ENCODE results near the gene LRRC56.
"Not testable (repeated sequence)": the region's sequence is repeated elsewhere in the genome, so short reads cannot be mapped to it uniquely, and the experiment has no call there.

Gene LRRC56

DNA sequence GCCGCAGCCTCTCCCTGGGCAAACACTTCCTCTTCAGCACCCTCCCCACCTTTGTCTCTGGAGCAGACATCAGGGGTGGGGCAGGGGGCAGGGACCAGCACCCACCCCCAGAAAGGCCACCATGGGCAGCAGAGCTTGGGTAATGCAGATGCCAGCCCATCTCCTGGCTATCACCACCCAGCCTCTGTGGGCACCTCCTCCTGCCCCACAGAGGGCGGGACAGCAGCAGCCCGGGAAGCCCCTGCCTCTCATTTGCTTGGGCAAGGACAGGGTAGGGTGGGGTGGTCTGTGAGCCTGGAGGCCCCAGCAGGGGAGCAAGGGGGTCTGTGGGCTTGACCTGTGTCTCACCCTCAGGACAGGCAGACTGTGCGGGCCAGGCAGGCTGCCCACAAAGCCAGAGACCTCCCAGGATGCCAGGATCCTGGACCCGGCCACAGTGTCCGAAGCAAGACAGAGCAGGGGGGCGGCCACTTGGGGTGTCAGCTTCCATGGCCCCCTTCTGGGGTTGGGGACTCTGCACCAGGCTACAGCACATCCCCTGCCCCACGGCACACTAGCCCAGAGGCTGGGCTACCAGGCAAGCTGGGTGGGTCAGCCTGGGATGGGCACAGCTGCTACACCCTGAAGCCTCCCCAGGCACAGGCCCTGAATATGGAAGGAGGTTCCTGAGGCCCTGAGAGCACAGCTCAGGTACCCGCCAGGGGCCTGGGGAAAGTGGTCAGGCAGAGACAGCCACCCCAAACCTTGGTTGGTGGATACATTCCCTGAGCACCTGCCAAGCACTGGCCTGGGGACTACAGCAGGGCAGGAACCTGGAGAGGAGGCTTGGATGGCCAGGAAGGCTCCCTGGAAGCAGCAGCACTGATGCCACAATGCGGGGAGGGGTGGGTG, 34.8 kb upstream of the LRRC56 start:
- DNase-seq = no peak

DNA sequence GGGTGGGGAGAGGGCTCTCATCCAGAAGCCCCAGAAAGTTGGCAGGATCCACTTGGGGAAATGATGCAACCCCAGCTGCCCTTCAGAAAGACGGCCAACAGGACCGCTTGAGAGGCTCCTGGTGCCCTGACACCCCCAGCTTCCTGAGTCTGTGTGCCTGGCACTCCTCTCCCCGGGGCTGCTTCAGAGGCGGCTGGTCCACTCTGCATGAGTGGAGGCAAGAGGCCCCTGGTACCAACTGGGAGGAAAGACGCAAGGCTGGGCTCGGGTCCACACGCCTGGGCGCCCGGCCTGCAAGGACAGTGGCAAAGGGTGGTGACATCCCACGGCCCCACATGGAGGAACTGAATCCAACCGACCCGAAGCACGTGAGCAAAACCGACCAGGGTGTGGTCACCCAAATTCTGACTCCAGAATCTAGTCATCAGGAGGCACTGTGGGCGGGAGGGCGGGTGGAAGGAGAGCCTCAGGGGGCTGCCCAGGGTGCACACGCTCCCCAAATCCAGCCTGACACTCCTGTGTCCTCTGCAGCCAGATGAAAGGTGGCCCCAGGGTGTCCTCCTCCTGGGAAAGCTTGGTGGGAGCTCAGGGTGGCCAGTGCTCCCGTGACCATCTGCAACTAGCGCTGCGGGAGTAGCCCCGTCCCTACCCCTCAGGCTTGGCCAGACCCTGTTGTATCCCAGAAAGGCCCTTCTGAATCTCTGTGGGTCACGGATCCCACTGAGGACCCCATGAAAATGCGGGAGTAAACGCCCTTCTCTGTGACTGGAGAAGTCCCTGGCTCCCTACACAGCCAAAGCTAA, 33.9 kb upstream of the LRRC56 start:
- DNase-seq = no peak

- no peak for DNase-seq
Measured at GRCh38 chr11:504053-504993, 33.0 kb upstream of the LRRC56 start.

DNA sequence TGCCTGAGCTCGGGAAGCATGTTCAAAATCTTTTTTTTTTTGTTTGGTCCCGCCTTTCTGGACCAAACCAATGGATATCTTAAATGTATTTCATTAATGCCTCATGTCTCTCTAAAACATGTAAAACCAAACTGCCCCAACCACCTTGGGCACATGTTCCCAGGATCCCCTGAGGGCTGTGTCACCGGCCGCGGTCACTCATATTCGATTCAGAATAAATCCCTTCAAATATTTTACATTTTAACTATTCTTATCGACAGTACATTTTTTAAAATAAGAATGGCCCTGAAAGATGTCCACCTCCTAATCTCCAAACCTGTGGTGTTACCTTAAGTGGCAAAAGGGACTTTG, 32.4 kb upstream of the LRRC56 start:
- no peak for DNase-seq

DNA sequence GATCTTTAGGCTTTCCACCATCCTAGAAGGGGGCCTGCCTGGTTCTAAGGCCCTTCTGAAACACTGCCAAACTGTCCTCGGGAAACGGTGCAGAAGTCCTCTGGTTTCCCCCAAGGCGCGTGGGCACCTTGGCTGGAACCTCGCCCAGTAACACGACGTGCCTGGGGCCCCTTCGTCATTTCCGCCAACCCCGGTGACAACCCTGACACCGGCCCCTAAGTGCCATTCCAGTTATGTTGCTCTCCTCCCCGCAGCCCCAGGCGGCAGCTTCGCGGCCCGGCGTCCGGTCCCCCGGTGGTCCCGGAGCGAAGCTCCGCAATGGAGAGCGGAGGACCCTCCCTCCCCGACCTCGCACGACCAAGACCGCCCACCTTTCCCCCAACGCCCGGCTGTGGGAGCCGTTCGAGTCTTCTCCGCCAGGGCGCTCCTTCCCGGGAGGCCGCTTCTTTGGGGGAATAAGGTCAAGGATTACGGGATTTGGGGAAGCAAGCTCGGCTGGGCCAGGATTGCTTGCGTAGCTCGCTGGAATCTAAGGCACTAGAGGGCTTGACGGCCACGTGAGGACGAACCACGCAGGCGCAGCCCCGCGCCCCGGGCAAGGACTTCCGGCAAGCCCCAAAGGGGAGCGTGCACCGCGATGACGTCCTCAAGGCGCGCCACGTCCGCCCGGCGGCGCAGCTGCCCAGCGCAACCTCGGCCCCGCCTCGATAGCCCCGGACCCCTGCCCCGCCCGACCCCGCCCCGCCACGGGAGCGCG, 30.9 kb upstream of the LRRC56 start:
- DNase-seq = peak; percentile 93

GRCh38 chr11:506995-507726, 30.2 kb upstream of the LRRC56 start, which contains the start of gene RNH1:
RNH1 (minus strand) TSS chr11:507242; CDS start chr11:502162, 5,080 bp downstream.
- peak; percentile 79 for DNase-seq

DNA sequence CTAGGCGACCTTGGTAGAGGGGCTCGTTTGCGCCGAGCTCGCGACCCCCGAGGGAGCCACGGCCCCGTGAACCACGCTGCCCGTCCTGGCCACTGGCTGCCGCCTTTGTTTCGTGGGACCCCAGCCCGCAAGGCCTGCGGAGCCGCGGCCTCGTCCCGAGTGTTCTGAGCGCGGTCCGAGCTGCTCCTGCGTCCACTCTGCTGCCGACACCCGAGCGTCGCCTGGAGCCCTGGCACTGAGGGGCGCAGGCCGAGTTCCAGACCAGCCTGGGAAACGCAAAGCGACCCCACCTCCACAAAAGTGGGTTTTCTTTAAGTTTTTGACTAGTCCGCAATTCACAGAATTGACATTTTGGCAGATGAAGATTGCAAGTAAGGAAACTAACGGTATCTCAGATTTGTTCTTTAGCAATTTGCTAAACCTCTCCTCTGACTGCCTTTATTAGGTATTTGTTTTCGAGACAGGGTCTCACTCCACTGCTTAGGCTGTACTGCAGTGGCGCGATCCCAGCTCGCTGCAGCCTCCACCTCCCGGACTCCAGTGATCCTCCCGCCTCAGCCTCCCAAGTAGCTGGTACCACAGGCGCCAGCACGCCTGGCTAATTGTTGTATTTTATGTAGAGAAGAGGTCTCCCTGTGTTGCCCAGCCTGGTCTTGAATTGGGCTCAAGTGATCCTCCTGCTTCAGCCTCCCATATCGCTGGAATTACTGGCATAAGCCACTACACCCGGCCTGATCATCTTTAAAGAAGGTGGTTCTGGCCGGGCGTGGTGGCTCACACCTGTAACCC, 29.4 kb upstream of the LRRC56 start:
- DNase-seq = no peak

GRCh38 chr11:508956-509355, 28.4 kb upstream of the LRRC56 start:
- DNase-seq = no peak

- no peak for DNase-seq
Measured at GRCh38 chr11:512761-513595, 24.3 kb upstream of the LRRC56 start.

GRCh38 chr11:514606-515005, 22.7 kb upstream of the LRRC56 start:
- no peak for DNase-seq

DNA sequence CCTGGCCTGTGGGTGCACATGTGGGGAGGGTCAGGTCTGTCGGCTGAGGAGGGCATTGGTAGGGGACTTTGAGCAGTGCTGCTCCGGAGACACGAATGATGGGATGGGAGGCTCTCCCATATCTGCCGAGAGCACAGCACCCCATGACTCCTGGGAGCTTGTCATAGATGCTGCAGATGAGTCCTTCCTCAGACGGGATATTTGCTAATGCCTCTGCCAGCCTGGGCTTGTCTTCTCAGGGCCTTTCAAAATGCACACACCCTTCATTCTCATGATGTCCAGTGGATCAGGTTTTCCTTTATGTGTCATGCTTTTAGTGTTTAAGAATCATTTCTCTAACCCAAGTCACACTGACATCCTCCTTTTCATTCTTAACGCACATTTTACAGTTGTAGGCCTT, 22.2 kb upstream of the LRRC56 start:
- DNase-seq = no peak

- no peak for DNase-seq
Measured at GRCh38 chr11:516400-516799, 20.9 kb upstream of the LRRC56 start.

DNA sequence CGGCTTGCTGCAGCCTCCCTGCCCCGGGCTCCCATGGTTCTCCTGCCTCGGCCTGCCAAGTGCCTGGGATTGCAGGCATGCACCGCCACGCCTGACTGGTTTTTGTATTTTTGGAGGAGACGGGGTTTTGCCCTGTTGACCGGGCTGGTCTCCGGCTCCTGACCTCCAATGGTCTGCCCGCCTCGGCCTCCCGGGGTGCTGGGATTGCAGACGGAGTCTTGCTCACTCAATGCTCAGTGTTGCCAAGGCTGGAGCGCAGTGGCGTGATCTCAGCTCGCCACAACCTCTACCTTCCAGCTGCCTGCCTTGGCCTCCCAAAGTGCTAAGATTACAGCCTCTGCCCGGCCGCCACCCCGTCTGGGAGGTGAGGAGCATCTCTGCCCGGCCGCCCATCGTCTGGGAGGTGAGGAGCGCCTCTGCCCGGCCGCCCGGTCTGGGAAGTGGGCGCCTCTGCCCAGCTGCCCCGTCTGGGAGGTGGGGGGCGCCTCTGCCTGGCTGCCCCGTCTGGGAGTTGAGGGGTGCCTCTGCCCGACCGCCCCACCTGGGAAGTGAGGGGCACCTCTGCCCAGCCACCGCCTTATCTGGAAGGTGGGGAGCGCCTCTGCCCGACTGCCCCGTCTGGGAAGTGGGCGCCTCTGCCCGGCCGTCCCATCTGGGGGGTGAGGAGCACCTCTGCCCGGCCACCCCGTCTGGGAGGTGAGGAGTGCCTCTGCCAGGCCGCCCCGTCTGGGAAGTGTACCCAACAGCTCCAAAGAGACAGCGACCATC, 20.2 kb upstream of the LRRC56 start:
- not testable (repeated sequence) for DNase-seq

GRCh38 chr11:518463-519202, 18.7 kb upstream of the LRRC56 start:
- no peak for DNase-seq

DNA sequence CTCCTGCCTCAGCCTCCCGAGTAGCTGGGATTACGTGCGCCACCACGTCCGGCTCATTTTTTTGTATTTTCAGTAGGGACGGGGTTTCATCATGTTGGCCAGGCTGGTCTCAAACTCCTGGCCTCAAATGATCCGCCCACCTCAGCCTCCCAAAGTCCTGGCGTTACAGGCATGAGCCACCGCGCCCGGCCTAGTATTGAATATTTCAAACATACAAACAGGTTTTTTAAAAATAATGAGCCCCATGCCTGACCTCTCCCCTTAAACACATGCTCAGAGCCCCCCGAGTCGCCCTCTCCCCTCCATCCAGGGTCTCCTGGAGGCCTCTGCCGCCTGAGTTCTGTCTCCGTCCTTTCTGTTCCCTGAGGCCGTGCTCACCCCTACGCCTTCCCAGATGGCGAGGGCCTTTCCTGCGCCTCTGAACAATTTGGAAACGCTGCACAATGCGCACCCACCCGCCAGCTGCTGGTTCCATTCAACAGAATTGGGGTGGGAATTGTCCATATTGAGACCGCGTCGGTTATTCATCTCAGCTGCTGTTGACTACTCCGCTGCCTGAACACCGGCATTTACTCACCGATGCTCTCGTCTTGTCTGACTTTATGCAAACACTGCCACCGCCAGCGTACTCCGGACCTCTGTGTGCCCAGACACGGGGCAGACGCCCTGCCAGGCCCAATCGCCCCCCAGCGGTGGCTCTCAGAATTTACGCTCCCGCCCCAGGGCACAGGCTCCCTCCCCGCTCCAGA, 16.7 kb upstream of the LRRC56 start:
- DNase-seq = no peak

GRCh38 chr11:521177-521688, 16.1 kb upstream of the LRRC56 start:
- DNase-seq = no peak

GRCh38 chr11:526192-526591, 11.1 kb upstream of the LRRC56 start:
- DNase-seq = no peak
